ENCODE data around the gene SGMS2.
"Not testable (repeated sequence)": the region's sequence is repeated elsewhere in the genome, so short reads cannot be mapped to it uniquely, and the experiment has no call there.

SGMS2 gene

DNA sequence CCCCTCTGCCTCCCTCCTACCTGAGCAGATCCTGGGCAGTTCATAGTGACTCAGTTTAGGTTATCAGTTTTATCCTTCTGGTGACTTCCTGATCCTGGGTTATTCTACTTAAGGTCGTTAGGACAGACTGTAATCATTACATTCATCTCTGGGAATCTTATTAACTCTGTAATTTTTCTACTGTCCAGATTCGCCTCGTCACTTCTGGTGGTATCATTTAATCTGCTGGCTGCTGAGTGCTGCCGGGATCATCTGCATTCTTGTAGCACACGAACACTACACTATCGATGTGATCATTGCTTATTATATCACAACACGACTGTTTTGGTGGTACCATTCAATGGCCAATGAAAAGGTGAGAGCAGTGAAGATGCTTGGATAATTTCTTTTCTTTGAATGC is 83.6 kb downstream of the SGMS2 start:
- no peak for DNase-seq (ENCODE audit: low read depth, low spot score)

DNA sequence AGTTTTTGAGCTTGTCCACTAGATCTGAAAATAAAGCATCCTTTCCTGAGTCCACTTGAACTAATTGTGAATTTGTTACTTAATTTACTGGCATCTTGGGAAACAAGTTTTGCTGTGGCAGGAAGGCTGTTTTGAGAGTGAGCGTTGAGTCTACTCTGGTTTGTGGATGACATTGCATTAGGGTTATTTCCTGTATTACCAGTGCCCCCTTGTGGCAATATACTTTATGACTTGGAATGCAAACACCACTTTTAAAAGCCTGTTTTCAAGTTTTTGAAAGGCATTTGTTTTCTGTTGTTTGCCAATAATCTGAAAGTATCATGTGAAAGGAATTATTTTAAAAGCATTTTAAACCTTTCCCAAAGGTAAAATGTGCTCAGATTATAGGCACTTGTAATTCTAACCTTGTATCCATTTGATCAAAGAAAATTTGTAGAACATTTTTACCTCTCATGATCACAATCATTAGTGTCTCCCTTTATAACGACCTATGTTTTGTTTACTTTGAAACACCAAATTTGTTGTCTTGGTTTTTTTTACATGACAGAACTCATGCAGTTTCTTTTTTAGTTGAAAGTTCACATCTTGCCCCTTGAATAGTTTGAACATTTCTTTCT is 88.7 kb downstream of the SGMS2 start:
- DNase-seq (ENCODE audit: low read depth, low spot score): no peak

DNA sequence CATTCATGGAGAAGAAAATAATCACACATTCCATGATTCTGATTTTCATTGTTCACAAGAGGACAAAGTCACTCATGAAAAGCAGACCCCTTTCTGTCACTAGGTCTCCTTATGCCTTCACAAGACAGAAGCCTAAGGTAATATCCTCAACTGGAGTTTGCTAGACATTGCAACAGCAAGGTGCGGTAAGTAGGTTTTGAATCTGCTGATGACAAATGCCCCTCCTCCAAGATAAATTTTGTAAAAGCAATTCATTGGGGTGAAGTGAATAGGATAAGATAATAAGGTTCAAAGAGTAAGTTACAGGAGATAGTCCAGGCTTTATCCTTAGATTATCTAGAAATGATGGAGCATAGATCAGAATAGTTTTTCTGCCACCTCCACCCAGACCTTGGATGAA is 90.5 kb downstream of the SGMS2 start:
- no peak for DNase-seq (ENCODE audit: low read depth, low spot score)

DNA sequence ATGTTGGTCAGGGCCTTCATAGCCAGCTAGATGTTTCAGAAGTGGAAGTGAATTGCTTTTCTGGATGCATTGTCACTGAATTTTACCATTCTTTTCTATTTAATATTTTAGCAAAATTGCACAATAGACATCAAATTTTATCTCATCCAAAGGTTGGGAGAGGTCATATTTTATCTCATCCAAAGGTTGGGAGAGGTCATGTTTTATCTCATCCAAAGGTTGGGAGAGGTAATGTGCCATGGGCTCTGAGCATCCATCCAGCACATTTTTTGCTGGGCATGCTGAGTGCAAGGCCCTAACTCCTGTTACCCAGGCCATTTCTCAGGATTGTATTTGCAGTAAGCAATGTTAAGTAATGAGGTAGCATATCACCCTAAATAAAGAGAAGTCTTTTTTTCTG is 91.9 kb downstream of the SGMS2 start:
- DNase-seq (ENCODE audit: low read depth, low spot score): no peak

DNA sequence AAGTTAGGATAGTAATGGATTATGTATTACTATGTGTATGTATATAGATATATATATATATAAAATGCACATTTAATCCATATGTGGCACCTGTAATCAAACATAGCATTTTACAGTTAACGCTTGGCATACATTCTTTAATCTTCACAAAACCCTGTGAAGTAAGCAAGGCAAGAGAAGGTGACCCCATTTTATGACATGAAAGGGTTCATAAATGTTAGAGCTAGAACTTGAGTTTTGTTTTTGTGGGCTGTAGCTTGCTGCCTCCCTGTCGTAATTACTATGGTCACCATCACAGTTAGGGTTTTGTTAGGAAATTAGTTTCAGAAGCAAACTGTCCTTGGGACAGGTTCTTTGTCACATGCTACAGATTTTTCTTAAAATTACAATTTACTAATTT is 92.8 kb downstream of the SGMS2 start:
- no peak for DNase-seq (ENCODE audit: low read depth, low spot score)

DNA sequence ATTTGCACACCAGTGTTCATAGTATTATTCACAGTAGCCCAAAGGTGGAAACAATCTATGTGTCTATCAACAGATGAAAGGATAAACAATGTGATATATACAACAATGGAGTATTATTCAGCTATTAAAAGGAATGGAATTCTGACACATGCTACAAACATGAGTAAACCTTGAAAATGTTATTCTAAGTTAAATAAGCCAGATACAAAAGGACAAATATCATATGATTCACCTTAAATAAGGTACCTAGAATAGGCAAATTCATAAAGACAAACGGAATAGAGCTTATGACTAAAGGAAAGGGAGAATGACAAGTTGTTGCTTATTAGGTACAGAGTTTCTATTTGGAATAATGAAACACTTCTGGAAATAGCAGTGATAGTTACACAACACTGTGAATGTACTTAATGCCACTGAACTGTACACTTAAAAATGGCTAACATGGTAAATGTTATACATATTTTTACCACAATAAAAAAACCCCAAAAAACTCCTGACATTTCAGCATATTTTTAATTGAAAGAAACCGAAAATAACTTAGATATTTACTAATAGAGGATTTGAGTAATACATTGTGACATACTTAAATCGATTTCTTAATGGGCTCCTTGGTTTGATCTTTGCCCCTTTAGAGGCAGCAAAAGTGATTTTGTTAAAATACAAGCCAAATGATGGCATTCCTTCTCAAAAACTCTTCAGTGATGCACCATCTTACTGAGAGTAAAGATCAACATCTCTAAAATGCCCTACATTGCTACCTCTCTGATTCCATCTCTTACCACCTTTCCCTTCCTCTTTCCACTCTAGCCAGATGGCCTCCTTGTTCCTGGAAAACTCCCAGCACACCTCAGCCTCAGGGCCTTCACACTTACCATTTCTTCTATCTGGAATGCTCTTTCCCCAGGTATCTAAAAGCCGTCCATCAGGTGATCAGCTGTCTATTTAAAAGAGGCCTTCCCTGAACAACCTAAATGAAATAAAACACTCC is 98.0 kb downstream of the SGMS2 start:
- DNase-seq (ENCODE audit: low read depth, low spot score): no peak

DNA sequence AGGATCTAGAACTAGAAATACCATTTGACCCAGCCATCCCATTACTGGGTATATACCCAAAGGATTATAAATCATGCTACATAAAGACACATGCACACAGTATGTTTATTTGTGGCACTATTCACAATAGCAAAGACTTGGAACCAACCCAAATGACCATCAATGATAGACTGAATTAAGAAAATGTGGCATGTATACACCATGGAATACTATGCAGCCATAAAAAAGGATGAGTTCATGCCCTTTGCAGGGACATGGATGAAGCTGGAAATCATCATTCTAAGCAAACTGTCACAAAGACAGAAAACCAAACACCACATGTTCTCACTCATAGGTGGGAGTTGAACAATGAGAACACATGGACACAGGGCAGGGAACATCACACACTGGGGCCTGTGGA is 101.0 kb downstream of the SGMS2 start:
- DNase-seq (ENCODE audit: low read depth, low spot score): not testable (repeated sequence)

DNA sequence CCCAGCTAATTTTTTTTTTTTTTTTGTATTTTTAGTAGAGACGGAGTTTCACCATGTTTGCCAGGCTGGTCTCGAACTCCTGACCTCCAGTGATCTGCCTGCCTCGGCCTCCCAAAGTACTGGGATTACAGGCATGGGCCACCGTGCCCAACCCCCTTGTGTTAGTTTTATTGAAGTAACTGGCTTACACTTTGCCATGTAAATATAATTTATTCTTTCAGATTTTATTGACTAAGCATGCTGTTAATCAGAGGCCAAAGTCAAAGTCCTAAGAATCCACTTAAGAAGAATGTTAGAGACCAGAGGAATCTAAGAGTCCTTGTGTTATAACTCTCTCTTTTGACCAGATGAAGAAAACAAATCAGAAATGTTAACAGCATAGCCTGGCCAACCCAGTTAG is 102.1 kb downstream of the SGMS2 start:
- not testable (repeated sequence) for DNase-seq (ENCODE audit: low read depth, low spot score)

DNA sequence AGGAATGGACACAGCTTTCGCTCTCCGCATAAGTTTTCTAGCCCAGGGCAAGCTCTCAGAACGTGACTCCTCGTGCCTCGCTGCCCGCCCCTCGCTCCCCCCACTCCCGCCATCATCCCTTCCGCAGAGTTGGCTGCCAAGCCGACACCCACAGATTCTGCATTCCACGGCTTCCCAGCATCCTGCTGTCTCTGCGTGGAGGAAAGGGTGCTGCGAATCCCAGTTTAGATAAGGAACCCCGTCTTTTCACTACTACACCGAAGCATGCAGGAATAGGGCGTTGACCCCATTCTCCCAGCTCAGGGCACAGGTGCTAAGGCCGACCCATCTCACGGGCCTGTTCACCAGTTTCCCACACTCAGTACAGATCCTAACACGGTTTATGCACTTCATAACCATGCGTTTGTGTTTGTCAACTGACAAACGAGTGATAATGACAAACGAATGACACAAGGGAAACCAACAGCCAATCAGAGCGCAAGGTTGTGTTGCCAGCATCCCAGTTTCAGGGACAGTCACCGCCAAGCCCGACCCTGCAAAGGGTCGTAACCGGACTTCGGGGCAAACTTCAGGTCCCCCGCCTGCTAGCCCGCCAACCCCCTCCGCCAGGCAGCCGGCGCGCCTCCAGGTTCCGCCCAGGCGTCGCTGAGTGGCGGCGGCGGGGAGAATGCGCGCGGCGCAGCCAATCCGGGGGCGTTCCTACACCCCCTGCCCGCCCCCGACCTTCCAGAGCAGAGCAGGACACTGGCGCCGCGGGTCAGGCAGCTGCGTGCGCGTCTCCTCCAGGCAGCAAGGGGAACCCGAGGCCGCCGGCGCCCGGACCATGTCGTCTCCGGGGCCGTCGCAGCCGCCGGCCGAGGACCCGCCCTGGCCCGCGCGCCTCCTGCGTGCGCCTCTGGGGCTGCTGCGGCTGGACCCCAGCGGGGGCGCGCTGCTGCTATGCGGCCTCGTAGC is 106.4 kb downstream of the SGMS2 start, which contains the start of gene CYP2U1:
Gene CYP2U1 (plus strand): TSS at position 729 of the 954 bp plus-strand sequence. CDS start 95 bp downstream, at position 824.
- peak; percentile 54 for DNase-seq (ENCODE audit: low read depth, low spot score)

DNA sequence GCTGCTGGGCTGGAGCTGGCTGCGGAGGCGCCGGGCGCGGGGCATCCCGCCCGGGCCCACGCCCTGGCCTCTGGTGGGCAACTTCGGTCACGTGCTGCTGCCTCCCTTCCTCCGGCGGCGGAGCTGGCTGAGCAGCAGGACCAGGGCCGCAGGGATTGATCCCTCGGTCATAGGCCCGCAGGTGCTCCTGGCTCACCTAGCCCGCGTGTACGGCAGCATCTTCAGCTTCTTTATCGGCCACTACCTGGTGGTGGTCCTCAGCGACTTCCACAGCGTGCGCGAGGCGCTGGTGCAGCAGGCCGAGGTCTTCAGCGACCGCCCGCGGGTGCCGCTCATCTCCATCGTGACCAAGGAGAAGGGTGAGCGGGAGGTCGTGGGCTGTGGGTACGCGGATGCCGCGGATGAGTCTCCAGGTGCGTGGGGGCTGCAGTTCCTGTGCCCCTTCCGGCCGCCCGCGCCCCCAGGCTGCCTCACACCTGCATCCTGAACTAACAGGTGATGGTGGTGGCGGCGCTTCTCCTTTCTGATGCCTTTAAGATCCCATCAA is 107.1 kb downstream of the SGMS2 start:
- no peak for DNase-seq (ENCODE audit: low read depth, low spot score)

DNA sequence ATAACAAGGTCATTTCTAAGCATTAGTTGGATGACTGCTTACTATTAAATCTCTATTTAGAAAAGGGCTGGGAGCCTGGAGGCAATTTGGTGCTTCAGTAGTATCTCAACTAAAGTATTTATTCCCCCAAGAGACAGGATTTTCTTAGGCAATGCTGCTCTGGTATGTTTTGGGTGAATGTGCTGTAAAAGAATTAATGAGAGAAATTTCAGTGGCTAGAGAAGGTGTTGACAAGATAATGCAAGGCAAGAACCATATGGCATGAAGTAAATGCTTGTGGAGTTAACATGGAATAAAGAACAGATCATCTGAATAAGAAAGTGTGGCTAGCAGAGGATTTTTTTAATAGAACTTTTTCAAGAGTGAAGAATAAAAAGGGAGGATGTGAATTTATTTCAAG is 110.5 kb downstream of the SGMS2 start:
- DNase-seq (ENCODE audit: low read depth, low spot score): no peak

DNA sequence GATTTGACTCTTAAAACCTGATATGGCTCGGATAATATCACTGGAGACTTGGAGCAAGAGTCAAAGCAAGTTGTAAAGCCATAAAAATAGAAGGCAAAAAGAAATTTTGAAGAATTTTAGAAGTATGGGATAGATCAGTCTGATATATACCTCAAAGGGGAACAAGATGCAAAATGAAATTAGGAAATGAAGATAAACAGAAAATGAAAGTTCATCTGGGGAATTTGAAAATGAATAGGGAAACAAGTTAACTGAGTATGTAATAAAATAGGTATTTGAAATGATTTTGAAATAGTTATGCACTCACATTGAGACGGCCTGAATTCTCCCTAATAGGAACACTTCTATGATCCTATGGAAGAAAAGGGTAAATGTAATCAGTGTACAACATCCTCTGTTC is 112.3 kb downstream of the SGMS2 start:
- no peak for DNase-seq (ENCODE audit: low read depth, low spot score)

DNA sequence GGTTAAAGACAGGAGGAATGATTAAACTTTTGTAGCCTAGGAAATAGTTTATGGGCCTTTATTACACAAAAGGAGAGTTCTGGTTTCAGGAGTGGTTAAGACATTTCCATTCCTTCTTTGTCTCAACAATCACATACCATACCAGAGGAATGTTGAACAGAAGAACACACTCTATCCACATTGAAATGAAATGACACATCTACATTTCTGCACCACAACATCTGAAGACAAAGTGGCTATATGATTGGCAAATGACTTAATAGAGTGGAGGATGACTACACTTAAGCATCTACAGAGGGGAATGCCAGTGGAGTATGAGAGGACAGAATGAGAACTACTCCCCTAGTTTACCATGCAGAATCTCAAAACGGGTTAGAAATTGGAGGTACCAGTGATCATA is 114.6 kb downstream of the SGMS2 start:
- no peak for DNase-seq (ENCODE audit: low read depth, low spot score)

DNA sequence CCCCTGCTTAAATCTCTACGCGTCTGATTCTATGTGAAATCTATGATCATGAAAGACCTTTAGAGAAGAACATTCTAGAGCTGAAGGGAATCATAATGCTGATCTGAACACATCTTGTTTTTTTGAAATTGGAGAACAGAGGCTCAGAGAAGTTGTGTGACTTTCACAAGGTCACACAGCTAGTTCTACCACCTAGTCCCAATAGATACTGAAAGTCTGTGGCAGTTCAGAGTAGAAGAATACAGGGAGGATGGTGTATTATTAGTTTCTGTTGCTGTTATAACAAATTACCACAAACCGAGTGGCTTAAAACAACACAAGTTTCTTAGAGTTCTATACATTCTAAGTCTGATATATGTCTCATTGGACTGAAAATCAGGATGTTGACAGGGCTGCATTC is 121.1 kb downstream of the SGMS2 start:
- DNase-seq (ENCODE audit: low read depth, low spot score): no peak

DNA sequence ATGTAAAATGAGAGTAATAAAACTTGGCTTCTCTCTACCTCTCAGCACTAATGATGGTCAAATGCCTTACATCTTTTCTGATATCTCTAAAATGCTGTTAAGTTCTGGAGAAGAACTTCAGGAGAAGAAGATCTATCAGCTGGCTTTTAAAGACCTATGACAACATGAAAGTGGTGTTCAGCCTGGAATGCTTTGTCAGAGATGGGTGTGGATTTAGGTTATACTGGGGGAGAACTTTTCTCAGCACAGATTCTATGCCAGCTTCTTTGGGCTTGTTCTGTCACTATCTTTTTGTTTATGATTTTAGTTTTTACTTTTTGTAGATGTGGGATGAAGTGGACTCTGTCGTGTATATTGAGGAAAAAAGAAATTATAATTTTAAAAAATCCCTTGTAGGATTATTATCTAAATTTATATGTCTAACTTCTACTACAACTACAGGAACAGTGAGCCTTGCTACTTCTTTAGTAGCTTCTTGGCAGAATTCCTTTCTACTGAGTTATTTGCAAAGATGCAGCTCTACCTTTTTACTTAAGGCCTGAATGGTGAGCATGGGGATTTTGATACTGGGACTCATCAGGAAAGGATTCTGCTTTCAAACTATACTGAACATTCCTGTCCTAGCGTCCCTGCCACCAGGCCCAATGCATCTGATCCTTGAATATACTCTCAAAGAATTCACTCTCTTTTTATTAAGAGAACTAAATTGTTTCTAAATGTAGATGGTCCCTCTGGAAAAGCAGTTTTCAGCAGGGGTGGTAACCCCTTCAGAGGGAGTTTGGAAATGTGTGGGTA is 126.2 kb downstream of the SGMS2 start:
- DNase-seq (ENCODE audit: low read depth, low spot score): no peak

DNA sequence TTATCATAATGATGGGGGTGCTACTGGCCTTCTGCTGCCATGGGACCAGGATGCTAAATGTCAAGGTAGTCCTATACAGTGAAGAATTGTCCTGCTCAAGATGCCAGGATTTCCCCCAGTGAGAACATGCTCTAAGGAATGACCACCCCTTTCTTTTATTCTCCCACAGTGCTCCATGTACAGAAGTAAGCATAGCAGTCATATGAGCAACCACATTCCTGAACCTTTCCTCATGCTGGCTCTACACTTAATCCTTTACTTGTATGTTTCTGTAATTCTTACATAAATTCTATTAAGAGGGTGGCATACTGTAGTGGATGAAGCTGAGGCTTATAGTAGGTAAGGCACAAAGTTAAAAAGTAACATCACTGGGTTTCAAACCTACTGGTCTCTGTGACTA is 126.8 kb downstream of the SGMS2 start:
- DNase-seq (ENCODE audit: low read depth, low spot score): no peak

DNA sequence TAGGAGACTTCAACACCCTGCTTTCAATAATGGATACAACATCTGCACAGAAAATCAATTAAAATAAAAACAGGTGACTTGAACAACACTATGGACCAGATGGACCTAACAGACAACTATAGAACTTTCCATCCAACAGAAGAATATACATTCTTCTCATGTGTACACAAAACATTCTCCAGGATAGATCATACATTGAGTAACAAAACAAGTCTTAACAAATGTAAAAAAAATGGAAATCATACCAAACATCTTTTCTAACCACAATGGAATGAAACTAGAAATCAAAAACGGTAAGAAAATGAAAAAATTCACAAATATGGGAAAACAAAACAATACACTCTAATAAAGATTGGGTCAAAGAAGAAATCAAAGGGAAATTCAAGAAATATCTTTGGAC is 131.3 kb downstream of the SGMS2 start:
- DNase-seq (ENCODE audit: low read depth, low spot score): no peak
